Breast epithelium (tissue), 3 donors: ENCODE measurements around the gene TMTC2.

Source experiments
- POLR2A ChIP-seq: fragments of 450-650 bp; IDR thresholded peaks from one replicate; pipeline ENCODE4 v1.6.1; 2016; ENCODE audit warnings: antibody characterized with exemption, mild to moderate bottlenecking, moderate library complexity
- POLR2AphosphoS5 ChIP-seq, 3 donors: sonication (generic); formaldehyde crosslinking; IDR thresholded peaks; one replicate each; pipeline ENCODE4 v1.6.1; 2017; ENCODE audit warnings: antibody characterized with exemption in 3 of 3
- TF ChIP-seq, protein P1 (sequence below), 3 donors: fragments of 450-650 bp; IDR thresholded peaks; one replicate each; pipeline ENCODE4 v1.5.1; 2016 to 2017; ENCODE audit warnings: antibody characterized with exemption in 3 of 3, mild to moderate bottlenecking in 3 of 3, moderate library complexity in 3 of 3

DNA sequence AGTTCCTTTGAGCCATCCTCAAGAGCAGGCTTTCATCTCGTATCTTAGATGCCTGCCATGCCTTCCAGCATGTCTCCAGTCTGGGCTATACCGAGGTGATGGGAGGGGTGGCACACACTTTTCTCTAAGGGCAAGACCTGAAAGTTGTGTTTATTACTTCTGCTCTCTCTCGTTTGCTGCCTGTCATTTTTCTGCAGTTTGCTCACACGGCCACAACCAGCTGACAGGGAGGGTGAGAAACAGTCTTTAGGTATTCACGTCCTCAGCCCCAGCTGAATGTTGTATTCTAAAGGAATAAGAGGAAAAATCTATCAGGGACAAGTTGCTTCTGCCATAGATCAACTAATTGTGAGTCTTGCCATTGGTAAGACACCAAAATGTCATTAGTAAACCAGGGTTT is 88.0 kb downstream of the TMTC2 start:
- TF ChIP-seq, protein P1, sequence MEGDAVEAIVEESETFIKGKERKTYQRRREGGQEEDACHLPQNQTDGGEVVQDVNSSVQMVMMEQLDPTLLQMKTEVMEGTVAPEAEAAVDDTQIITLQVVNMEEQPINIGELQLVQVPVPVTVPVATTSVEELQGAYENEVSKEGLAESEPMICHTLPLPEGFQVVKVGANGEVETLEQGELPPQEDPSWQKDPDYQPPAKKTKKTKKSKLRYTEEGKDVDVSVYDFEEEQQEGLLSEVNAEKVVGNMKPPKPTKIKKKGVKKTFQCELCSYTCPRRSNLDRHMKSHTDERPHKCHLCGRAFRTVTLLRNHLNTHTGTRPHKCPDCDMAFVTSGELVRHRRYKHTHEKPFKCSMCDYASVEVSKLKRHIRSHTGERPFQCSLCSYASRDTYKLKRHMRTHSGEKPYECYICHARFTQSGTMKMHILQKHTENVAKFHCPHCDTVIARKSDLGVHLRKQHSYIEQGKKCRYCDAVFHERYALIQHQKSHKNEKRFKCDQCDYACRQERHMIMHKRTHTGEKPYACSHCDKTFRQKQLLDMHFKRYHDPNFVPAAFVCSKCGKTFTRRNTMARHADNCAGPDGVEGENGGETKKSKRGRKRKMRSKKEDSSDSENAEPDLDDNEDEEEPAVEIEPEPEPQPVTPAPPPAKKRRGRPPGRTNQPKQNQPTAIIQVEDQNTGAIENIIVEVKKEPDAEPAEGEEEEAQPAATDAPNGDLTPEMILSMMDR (IDR thresholded peaks at IDR 0.05), result no peak
- TF ChIP-seq POLR2A, result no peak
- TF ChIP-seq POLR2AphosphoS5 (IDR thresholded peaks at IDR 0.05), result no peak
